Endothelial cell of umbilical vein (primary cell): Measurements from ENCODE around the gene GPATCH4. TPM values are rescaled to one million over a fixed set of nuclear protein-coding genes. Genes with fewer than 3 reads are reported as not detected.
A peak's percentile ranks its signal among the peaks of the same experiment; 100 is the strongest.

Experiments used
- BruUV-seq: library from RNA; stranded (reverse); fragments of 400-500 nt; replicated peaks from 2 replicates; lab custom pipeline; 2021; lab: Mats Ljungman, UMichigan
- CTCF ChIA-PET: fragments of 300-600, 350-600 bp; sonication (Branson Sonifier 250); formaldehyde crosslinking; loops from one replicate; lab custom pipeline; 2021; ENCODE audit warnings: antibody characterized with exemption, inconsistent platforms; lab: Charles Lee
- POLR2A ChIA-PET: fragments of 300-600, 350-600 bp; sonication (Branson Sonifier 250); formaldehyde crosslinking; loops from one replicate; lab custom pipeline; 2021; ENCODE audit warnings: antibody characterized with exemption, inconsistent platforms; lab: Charles Lee
- DNase-seq: peaks from one replicate; pipeline ENCODE4 v3.0.0-alpha.2; 2011; ENCODE audit warnings: low read depth, low spot score
- FAIRE-seq: peaks from 2 replicates; lab custom pipeline; 2011; peaks lifted over from hg19 to GRCh38; lab: Jason Lieb, UNC
- H2AFZ ChIP-seq: 2 replicates; pipeline ENCODE4 v1.6.0; 2012; ENCODE audit warnings: low read depth, low read length, control low read depth, inconsistent platforms
- H3K27ac ChIP-seq: 2 replicates; pipeline ENCODE4 v1.5.1; 2011; ENCODE audit warnings: low read depth, mild to moderate bottlenecking, control low read depth, low read length, moderate library complexity; ENCODE audit not compliant: insufficient read depth
- H3K27me3 ChIP-seq, 2 experiments: 2 replicates each; pipeline versions ENCODE4 v1.6.0 to v1.6.1; 2011; ENCODE audit warnings: low read length in 2 of 2, mixed read lengths in 1 of 2; ENCODE audit not compliant: control insufficient read depth in 2 of 2, insufficient read depth in 2 of 2
- H3K36me3 ChIP-seq, 2 experiments: 2 replicates in 1 of 2; 3 replicates in 1 of 2; pipeline ENCODE4 v1.5.1; 2011; ENCODE audit warnings: low read length in 2 of 2, mild to moderate bottlenecking in 1 of 2, moderate library complexity in 1 of 2; ENCODE audit not compliant: control insufficient read depth in 2 of 2, insufficient read depth in 2 of 2; ENCODE audit errors: extremely low read depth in 1 of 2
- H3K4me1 ChIP-seq: 3 replicates; pipeline ENCODE4 v1.5.1; 2011; ENCODE audit warnings: mild to moderate bottlenecking, low read length; ENCODE audit not compliant: control insufficient read depth, insufficient read depth; ENCODE audit errors: extremely low read depth
- H3K4me2 ChIP-seq: 2 replicates; pipeline ENCODE4 v1.6.1; 2011; ENCODE audit warnings: low read length, control low read depth, mixed read lengths; ENCODE audit not compliant: insufficient read depth
- H3K4me3 ChIP-seq, 3 experiments: fragments of 200-600 bp in 1 of 3; sonication (generic), shearing (Covaris generic) in 1 of 3; replicated peaks in 1 of 3; 2 replicates each; pipeline ENCODE4 v1.5.1; 2011 to 2016; ENCODE audit warnings: control low read depth in 3 of 3, low read length in 3 of 3, mild to moderate bottlenecking in 2 of 3, inconsistent platforms in 1 of 3, low read depth in 1 of 3, moderate library complexity in 1 of 3; ENCODE audit not compliant: insufficient read depth in 1 of 3
- H3K79me2 ChIP-seq: 2 replicates; pipeline ENCODE4 v1.6.0; 2012; ENCODE audit warnings: low read length, inconsistent platforms; ENCODE audit not compliant: control insufficient read depth, insufficient read depth
- H3K9ac ChIP-seq: replicated peaks from 2 replicates; pipeline ENCODE3; 2011; ENCODE audit warnings: low read length, control low read depth; ENCODE audit not compliant: insufficient read depth; ENCODE audit errors: extremely low read depth
- H3K9me1 ChIP-seq: replicated peaks from 3 replicates; pipeline ENCODE4 v1.6.0; 2011; ENCODE audit warnings: mild to moderate bottlenecking, low read length; ENCODE audit not compliant: control insufficient read depth, insufficient read depth; ENCODE audit errors: extremely low read depth
- H3K9me3 ChIP-seq: replicated peaks from 2 replicates; pipeline ENCODE4 v1.5.1; 2012; ENCODE audit warnings: low read length, inconsistent platforms; ENCODE audit not compliant: control insufficient read depth, insufficient read depth
- H4K20me1 ChIP-seq: replicated peaks from 2 replicates; pipeline ENCODE3; 2011; ENCODE audit warnings: mild to moderate bottlenecking, low read length; ENCODE audit not compliant: control insufficient read depth, insufficient read depth; ENCODE audit errors: extremely low read depth
- CTCF ChIP-seq, 2 donors: IDR thresholded peaks; 1 replicate in 1 of 2; 2 replicates in 1 of 2; pipeline ENCODE4 v1.5.1; 2011; ENCODE audit warnings: low read length in 2 of 2, mild to moderate bottlenecking in 2 of 2, moderate library complexity in 2 of 2, control low read depth in 1 of 2, inconsistent platforms in 1 of 2, low read depth in 1 of 2; ENCODE audit not compliant: insufficient read depth in 1 of 2; ENCODE audit errors: extremely low read depth in 1 of 2
- EZH2 ChIP-seq: IDR thresholded peaks from 2 replicates; pipeline ENCODE4 v1.6.1; 2012; ENCODE audit warnings: borderline replicate concordance, low read depth, mild to moderate bottlenecking, moderate library complexity, low read length, inconsistent platforms; ENCODE audit not compliant: severe bottlenecking
- FOS ChIP-seq: IDR thresholded peaks from 2 replicates; pipeline ENCODE4 v1.6.1; 2011; ENCODE audit warnings: mild to moderate bottlenecking, low read length, moderate library complexity, borderline replicate concordance; ENCODE audit not compliant: insufficient read depth
- GATA2 ChIP-seq: IDR thresholded peaks from 2 replicates; pipeline ENCODE4 v1.7.0; 2011; ENCODE audit warnings: low read depth, mild to moderate bottlenecking, moderate library complexity, mixed read lengths, low read length; ENCODE audit not compliant: insufficient read length, insufficient read depth
- JUN ChIP-seq: IDR thresholded peaks from 2 replicates; pipeline ENCODE4 v1.6.1; 2011; ENCODE audit warnings: borderline replicate concordance, low read depth; ENCODE audit not compliant: insufficient read length, insufficient read depth
- MAX ChIP-seq: IDR thresholded peaks from 2 replicates; pipeline ENCODE4 v1.6.1; 2011; ENCODE audit not compliant: insufficient read depth, insufficient read length
- MYC ChIP-seq: IDR thresholded peaks from one replicate; pipeline ENCODE4 v1.6.1; 2011; ENCODE audit warnings: mild to moderate bottlenecking, low read depth, low read length
- POLR2A ChIP-seq: IDR thresholded peaks from 2 replicates; pipeline ENCODE4 v1.6.1; 2012; ENCODE audit warnings: low read depth, mild to moderate bottlenecking, control low read depth, low read length
- POLR2AphosphoS5 ChIP-seq: IDR thresholded peaks from 2 replicates; pipeline ENCODE4 v1.6.1; 2012; ENCODE audit warnings: low read depth, mild to moderate bottlenecking, control low read depth, low read length, moderate library complexity; ENCODE audit not compliant: insufficient read depth
- dilution Hi-C: fragments of 300-500 bp; cut with MboI; formaldehyde crosslinking; loops from one replicate; pipeline ENCODE4 v1.15.0; 2019; ENCODE audit warnings: low sequenced_read_pairs; ENCODE audit not compliant: extremely low pct_ligation_motif_present
- intact Hi-C: fragments of 100-400 bp; cut with micrococcal nuclease; formaldehyde crosslinking; loops from one replicate; pipeline ENCODE4 v1.10.0; 2022
- polyA plus RNA-seq, 4 experiments: library from polyadenylated mRNA; depleted of rRNA in 3 of 4; stranded (reverse) in 3 of 4; unstranded in 1 of 4; fragments of >200 nt; gene quantifications; 2 replicates each; pipeline versions ENCODE4 v1.2.1 to v1.2.3, GENCODE V29; 2011 to 2012; ENCODE audit warnings: missing spikeins in 1 of 4
- total RNA-seq: library from RNA; stranded (reverse); gene quantifications from 2 replicates; pipeline ENCODE4 v1.2.3, GENCODE V29; 2021

The GPATCH4 gene
- total and polyA plus RNA-seq, 2 donors (not counting 3 experiments of a cell fraction or from before 2014, with no cell fraction given) = 22.4 to 29.2 TPM

GRCh38 chr1:156638189-156638985, 37.1 kb upstream of the GPATCH4 start:
- CTCF ChIA-PET = interaction anchor here (1.0 to 4.3 kb wide), 5 partner anchors 9 to 14 kb away, joined by 3 to 16 read pairs (median 7); no protein-coding TSS in a partner anchor
- TF ChIP-seq EZH2 (peak; percentile 41), MYC (no peak)
- POLR2A ChIA-PET = no interaction called here
- H3K36me3 ChIP-seq = no peaks in the 10 kb centered on the region
- no peaks in the 10 kb centered on the region for H3K4me1 ChIP-seq
- H4K20me1 ChIP-seq = no peaks in the 10 kb centered on the region
- H2AFZ ChIP-seq = no peak overlapping the region
- no peaks in the 10 kb centered on the region for H3K79me2 ChIP-seq
- DNase-seq (no peak), FAIRE-seq (no peak)
- H3K9me1 ChIP-seq = no peaks in the 10 kb centered on the region
- H3K27ac ChIP-seq = no peak overlapping the region
- dilution Hi-C loops = no loop called here
- no peak overlapping the region for H3K9ac ChIP-seq
- H3K4me3 ChIP-seq = no peak overlapping the region
- intact Hi-C loops = no loop called here
- no peak overlapping the region for H3K4me2 ChIP-seq
- no peaks in the 10 kb centered on the region for H3K9me3 ChIP-seq
- H3K27me3 ChIP-seq = peaks cover 56 to 63% of the 10 kb centered on the region in 2 experiments
- no TSS peak for BruUV-seq

- POLR2A ChIA-PET = no interaction called here
- FAIRE-seq (no peak), DNase-seq (no peak)
- Histone ChIP-seq H3K36me3 (no peaks in the 10 kb centered on the region), H3K9me3 (no peaks in the 10 kb centered on the region), H3K9me1 (no peaks in the 10 kb centered on the region), H3K4me2 (no peak overlapping the region), H2AFZ (no peak overlapping the region), H3K27ac (no peak overlapping the region), H3K79me2 (no peaks in the 10 kb centered on the region), H3K27me3 (peaks cover 21 to 26% of the 10 kb centered on the region in 2 experiments), H4K20me1 (no peaks in the 10 kb centered on the region), H3K9ac (no peak overlapping the region), H3K4me1 (no peaks in the 10 kb centered on the region), H3K4me3 (no peak overlapping the region)
- intact Hi-C loops = no loop called here
- no peak for TF ChIP-seq CTCF (IDR thresholded peaks at IDR 0.05; ENCODE audit: extremely low read depth in 1 of 2, insufficient read depth in 1 of 2, low read depth in 1 of 2, low read length in 2 of 2)
- TF ChIP-seq EZH2 = no peak
- TF ChIP-seq FOS = no peak
- no peak for TF ChIP-seq POLR2AphosphoS5
- TF ChIP-seq POLR2A = no peak
- TF ChIP-seq MYC = no peak
- TF ChIP-seq JUN = no peak
- TF ChIP-seq MAX = no peak
- no peak for TF ChIP-seq GATA2
- BruUV-seq = no TSS peak
- dilution Hi-C loops = no loop called here
- CTCF ChIA-PET = interaction anchor here (13.8 kb wide), 1 partner anchor 26 kb away, joined by 237 read pairs; no protein-coding TSS in a partner anchor
These were observed 31.1 kb upstream of the GPATCH4 start for GRCh38 chr1:156632355-156632754.
